ENCODE results near the gene GOPC.

Gene GOPC

GRCh38 chr6:117550618-117551242 is 51.6 kb downstream of the GOPC start:
- no peak for TF ChIP-seq CTCF (IDR thresholded peaks at IDR 0.05; ENCODE audit: low read depth, low read length)
- no peak for DNase-seq (ENCODE audit: low read depth in 2 of 2)
- H3K4me3 ChIP-seq (replicated peaks in 1 of 2; ENCODE audit: low read depth in 2 of 2, low read length in 2 of 2) = no peak overlapping the region

DNA sequence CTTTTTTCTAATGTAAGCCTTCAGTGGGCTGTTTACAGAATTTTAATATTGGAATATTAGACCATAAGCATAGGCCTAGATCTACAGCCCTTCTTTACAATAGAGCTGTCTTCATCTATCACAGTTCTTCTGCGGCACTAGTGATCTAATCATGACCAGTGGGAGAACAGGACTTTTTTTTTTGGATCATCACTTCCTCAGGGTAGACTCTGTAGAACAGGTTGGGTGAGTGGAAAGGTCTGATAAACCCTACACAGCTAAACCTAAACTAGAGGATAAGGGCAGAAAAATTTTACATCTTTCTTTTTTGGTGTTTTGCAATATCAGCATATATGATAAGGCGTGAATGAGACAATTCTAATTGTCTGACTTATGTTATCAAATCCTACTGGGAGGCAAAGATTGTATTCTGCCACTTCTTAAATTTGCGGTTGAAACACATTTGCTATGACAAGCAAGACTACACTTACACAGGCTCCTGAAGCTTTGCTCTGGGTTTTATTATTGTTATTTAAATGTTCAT is 52.2 kb downstream of the GOPC start:
- TF ChIP-seq CTCF (IDR thresholded peaks at IDR 0.05; ENCODE audit: low read depth, low read length) = no peak
- no peak for DNase-seq (ENCODE audit: low read depth in 2 of 2)
- no peak overlapping the region for H3K4me3 ChIP-seq (replicated peaks in 1 of 2; ENCODE audit: low read depth in 2 of 2, low read length in 2 of 2)

GRCh38 chr6:117549611-117550010 is 52.7 kb downstream of the GOPC start:
- no peak for TF ChIP-seq CTCF (IDR thresholded peaks at IDR 0.05; ENCODE audit: low read depth, low read length)
- DNase-seq (ENCODE audit: low read depth in 2 of 2) = no peak
- no peak overlapping the region for H3K4me3 ChIP-seq (replicated peaks in 1 of 2; ENCODE audit: low read depth in 2 of 2, low read length in 2 of 2)

DNA sequence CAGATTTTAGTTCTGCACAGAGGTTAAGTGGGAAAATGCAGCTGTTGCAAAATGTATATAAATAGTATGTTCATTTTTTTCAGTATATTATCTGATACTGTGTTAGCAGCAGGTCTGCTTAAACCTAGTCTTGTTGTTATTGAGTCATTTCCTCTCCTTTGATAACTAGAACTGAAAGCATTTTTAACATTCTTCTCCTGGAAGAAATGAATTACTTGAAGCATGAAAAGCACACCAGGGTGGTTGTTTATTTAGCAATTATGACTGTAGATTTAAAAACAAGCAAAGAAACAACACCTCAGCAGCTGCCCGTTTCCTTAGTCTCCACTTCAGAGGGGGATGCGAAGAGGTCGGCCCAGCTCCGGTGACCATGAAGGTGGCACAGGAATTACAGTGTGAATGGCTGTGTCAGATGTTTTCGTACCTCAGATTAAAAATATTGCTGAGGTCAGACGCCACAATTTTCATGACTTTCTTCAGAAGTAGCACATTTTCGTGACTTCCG is 53.5 kb downstream of the GOPC start:
- DNase-seq (ENCODE audit: low read depth in 2 of 2) = peak; percentile 70 to 85
- peak overlapping the region; percentile 8 to 11 for H3K4me3 ChIP-seq (replicated peaks in 1 of 2; ENCODE audit: low read depth in 2 of 2, low read length in 2 of 2)

GRCh38 chr6:117547688-117548621 is 54.4 kb downstream of the GOPC start:
- H3K4me3 ChIP-seq (replicated peaks in 1 of 2; ENCODE audit: low read depth in 2 of 2, low read length in 2 of 2) = peak overlapping the region; percentile 13 to 43
- TF ChIP-seq CTCF (IDR thresholded peaks at IDR 0.05; ENCODE audit: low read depth, low read length) = no peak
- DNase-seq (ENCODE audit: low read depth in 2 of 2) = peak in 1 of 2 donors; percentile 56

More for the DNA sequence above, 53.5 kb downstream of the GOPC start:
- no peak for TF ChIP-seq CTCF (IDR thresholded peaks at IDR 0.05; ENCODE audit: low read depth, low read length)

GRCh38 chr6:117546674-117547073 is 55.6 kb downstream of the GOPC start:
- DNase-seq (ENCODE audit: low read depth in 2 of 2) = no peak
- no peak overlapping the region for H3K4me3 ChIP-seq (replicated peaks in 1 of 2; ENCODE audit: low read depth in 2 of 2, low read length in 2 of 2)
- TF ChIP-seq CTCF (IDR thresholded peaks at IDR 0.05; ENCODE audit: low read depth, low read length) = no peak
